Activated CD4-positive, alpha-beta T cell treated with anti-CD3 and anti-CD28 coated beads, Interleukin-2, amount 50 U/mL, for 4 hours (primary cell): Measurements from ENCODE around the gene DNPEP.
"Not testable (repeated sequence)": the region's sequence is repeated elsewhere in the genome, so short reads cannot be mapped to it uniquely, and the experiment has no call there.

Source experiments
- DNase-seq, 2 experiments: peaks; one replicate each; pipeline ENCODE4 v3.0.0-alpha.2; 2020

Gene DNPEP

GRCh38 chr2:219398721-219399363 is 11.1 kb upstream of the DNPEP start:
- no peak for DNase-seq

DNA sequence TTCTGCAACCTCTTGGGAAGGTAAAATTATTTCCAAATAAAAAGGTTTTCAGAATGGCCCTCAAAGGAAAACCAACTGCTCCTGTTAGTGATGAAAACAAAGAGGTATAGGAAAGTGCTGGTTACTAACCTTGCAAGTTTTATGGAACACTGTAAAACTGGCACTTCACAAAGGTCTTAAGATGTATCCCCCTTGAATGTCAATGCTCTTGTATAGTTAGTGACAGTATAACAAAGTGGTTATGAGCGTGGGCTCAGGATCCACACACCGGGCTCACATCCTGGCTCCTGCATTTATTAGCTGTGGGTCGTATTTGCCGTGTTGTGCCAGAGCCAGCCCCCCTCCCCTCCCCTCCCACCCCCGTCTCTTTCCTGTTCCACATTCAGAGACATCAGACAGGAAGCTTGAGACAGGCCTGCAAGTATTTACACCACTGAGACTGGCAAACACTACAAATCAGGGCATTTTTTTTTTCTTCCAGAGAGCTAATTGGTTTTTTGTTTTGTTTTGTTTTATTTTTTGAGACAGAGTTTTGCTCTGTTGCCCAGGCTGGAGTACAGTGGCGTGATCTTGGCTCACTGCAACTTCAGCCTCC is 9.2 kb upstream of the DNPEP start:
- DNase-seq, result no peak

DNA sequence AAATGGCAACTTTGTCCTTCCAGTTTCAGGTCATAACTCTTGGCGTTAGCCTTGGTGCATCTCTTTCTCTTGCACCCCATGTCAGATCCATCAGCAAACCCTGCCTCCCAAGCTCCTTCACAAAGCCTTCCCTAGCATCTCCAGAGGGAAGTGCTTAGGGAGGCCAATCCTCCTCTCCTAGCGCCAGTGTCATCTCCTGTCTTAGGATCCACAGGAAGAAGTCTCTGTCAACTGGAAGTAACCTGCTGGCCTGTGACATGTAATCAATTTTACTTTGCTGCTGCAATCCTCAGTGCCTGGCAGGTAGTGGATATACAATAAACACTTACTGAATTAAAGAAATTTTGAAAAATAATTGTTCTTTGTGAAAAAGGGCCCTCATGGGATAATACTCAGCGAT is 7.9 kb upstream of the DNPEP start:
- DNase-seq, result no peak

- not testable (repeated sequence) for DNase-seq
Observed at GRCh38 chr2:219395056-219395455, 7.3 kb upstream of the DNPEP start.

DNA sequence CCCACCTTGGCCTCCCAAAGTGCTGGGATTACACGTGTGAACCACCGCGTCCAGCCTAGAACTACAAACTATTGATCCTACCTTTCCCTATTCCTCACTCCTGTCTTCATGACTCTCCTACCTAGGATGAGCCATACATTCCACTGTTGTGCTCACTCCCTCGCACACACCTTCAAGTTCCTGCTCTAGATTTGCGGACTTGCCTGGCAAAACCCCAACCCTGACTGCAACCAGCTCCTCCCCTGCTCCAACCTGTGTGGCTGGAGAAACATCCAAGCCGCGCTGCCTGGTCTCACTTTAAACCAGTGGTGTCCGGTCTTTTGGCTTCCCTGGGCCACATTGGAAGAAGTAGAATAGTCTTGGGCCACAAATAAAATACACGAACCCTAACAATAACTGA is 5.0 kb upstream of the DNPEP start:
- DNase-seq, result no peak

DNA sequence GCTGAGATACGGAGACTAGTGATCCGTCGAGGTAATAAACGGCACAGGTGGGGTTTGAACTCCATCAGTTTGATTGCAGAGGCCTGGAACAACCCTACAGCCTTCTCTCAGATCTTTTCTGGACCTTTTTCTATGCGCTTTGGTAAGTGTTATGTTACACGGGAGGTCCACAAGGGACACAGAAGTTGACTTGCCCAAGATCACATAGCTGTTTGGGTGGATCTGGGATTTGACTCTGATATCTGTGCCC is 1.1 kb upstream of the DNPEP start:
- no peak for DNase-seq

DNA sequence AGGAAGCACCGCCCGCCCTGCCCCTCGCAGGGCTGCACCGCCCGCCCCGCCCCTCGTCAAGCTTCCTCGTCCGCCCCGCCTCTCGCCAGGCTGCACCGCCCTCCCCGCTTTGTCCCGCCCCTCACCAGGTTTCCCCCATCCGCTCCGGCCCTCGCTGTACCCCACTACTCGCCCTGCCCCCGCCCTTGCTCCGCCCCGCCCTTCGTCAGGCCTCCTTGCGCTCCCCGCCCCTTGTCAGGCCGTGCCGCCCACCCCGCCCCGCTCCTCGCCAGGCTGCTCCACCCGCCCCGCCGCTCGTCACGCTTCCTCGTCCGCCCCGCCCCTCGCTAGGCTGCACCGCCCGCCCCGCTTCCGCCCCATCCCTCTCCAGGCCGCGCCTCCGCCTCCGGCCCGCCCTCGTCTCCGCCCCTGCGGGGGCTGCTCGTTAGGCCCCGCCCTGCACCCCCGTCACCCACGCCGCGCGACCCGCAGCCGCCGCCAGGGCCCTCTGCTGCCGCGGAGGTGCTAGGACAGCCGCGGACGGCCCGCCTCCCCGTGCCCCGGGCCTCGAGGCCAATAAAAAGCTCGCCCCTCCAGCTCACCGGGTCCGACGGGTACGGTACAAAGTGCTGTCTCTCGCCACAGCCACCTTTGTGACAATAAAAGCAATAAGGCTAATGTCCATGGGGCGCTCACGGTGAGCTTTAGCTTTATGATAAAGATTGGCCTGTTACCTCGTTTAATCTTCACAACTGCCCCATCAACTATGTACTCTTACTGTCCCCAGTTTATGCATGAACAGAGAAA is 602 bp upstream of the DNPEP start:
- DNase-seq, result peak; percentile 98 to 99

GRCh38 chr2:219386532-219387280 is 1.0 kb downstream of the DNPEP start:
- DNase-seq, result no peak

DNA sequence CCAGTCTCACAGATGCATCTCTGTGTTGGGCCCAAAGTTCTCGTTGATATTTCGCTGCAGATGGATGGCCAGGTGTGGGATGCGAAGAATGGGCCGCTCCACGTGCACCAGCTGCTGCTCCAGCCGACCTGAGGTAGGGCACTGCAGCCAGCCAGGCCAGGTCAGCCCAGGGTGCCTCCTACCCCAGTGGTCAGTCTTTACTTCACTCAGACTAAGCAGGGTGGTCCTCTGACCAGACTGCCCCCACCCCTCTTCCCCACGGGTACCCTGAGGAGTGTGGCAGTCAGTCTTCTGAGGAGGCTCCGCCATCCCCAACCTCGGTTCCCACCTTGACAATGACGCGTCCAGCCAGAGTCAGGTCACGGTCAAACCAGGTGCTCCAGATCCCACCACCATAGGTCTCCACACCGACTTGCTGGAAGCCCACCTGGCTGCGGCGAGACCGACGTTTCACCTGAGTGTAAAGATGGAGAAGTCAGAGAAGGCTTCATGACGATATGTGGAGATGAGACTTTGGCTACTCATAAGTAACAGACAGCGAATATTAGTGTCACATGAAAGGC is 1.7 kb downstream of the DNPEP start:
- no peak for DNase-seq

- no peak for DNase-seq
Observed at GRCh38 chr2:219384859-219385258, 2.9 kb downstream of the DNPEP start.

DNA sequence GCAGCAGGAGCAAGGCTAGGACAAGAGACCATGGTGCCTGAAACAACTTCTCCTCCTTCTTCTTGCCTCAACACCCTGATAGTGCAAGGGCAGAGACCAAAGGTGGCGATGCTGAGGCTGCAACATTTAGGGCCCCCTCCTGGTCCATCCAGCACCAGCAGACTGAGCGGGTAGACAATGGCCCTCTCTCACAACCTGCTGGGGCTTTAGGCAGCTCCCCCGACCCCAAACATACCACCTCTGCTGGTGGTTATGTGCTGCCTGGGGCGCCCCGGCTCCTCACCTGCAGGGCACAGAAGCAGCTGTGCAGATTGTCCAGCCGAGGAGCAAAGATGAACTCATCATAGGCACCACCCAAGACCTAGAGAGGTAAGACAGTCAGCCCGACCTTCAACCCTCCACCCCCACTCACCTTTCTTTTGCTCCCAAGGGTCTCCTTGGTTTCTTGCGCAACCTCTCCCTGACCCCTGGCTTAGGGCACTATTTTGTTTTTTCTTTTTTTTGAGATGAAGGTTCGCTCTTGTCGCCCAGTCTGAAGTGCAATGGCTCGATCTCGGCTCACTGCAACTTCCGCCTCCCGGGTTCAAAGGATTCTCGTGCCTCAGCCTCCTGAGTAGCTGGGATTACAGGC is 3.5 kb downstream of the DNPEP start:
- DNase-seq, result no peak

- DNase-seq, result no peak
Observed at GRCh38 chr2:219381448-219381847, 6.3 kb downstream of the DNPEP start.

GRCh38 chr2:219380926-219381325 is 6.8 kb downstream of the DNPEP start:
- DNase-seq, result no peak

GRCh38 chr2:219378163-219378851 is 9.4 kb downstream of the DNPEP start:
- DNase-seq, result no peak

- no peak for DNase-seq
Observed at GRCh38 chr2:219369447-219369861, 18.3 kb downstream of the DNPEP start.

DNA sequence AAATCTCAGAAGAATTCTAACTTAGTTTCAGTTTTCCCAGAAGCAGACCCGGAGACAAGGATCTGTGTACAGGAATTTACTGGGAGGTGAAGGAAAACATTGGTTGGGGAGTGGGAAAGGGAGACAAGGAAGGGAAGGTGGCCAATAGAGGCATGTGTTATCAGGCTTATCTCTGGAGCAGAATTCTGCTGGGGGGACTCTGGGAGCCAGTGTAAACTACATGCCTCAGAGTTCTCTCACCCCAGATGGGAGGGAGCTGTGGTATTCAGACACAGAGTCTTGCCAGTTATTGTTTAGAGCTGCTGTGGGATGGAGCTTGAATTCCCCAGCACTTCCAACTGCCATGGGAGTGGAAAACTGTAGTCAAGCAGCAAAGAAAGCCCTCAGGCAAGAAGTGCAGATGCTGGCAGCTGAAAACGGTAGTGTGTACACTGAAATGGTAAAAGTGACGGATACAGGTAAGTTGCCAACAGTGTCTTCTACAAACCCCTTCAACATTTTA is 19.0 kb downstream of the DNPEP start:
- no peak for DNase-seq

DNA sequence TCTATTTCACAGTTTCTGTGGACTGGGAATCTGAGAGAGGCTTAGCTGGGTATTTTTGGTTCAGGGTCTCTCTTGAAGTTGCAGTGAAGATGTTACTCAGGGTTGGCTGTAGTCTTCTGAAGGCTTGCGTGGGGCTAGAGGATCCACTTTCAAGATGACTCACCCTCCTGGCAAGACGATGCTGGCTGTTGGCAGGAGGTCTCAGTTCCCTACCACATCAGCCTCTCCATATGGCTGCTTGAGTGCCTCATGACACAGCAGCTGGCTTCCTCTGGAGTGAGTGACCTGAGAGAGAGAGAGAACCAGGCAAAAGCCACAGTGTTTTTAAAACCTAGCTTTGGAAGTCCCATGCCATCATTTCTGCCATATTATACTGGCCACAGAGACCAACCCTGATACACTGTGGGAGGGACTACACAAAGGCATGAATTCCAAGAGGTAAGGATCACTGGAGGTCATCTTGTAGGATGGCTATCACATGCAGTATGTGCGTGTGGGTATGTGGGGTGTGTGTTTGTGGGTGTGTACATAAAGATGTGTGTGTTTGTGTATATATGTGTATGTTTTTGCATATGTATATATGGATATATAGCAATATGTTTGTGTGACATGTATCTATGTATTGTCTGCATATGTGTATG is 25.1 kb downstream of the DNPEP start:
- no peak for DNase-seq

GRCh38 chr2:219362072-219362471 is 25.6 kb downstream of the DNPEP start:
- DNase-seq, result no peak

DNA sequence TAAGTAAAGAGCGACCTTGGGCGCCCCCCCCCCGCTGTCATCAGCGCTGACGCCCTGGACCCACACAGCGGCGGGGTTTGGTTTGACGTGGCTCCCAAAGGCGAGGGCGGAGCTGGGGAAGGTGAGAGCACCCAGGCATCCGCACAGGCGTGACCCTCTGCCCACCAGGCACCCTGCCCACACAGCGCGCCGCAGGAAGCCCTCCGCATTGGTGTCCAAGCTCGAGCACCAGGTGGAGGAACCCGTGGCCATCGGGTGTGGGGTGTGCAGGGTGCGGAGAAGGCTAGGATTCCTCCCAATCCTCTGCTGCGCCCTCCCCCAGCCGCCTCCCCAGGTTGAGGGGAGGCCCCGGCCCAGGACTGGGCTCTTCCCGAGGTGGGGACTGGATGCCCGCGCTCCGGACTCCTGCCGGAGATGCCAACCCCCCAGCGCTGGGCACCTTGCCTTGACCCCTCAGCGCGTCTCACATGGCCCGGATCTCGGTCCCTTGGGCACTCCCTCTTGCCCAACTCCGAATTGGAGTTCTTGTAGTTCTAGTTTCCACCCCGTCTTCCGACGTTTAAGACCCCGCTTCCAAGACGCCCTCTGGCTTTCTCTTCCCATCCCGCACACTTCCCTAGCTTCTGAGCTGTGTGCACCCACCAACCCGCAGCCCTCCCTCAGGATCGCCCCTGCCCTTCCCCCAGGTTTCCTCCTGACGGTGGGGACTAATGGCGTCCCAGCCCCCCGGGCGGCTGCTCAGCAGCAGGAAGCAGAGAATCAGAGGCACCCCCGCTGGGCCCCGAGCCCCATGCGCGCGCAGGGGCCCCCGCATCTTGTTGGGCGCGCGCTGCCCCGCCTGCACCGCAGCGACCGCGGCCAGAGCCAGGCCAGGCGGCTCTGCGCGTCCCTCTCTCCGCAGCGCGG is 29.3 kb downstream of the DNPEP start:
- DNase-seq, result no peak

DNA sequence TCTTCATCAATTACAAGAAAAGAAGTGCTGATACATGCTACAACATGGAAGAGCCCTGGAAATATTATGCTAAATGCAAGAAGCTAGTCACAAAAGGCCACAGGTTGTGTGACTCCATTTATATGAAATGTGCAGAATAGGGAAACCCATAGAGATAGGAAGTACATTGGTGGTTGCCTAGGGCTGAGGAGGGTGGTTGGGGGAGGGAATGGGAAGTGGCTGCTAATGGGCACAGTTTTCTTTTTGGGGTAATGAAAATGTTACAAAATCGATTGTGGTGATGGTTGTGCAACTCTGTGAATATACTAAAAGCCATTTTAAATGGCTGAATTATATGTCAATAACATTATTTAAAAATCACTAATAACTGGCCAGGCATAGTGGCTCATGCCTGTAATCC is 30.9 kb downstream of the DNPEP start:
- no peak for DNase-seq

- DNase-seq, result no peak
Observed at GRCh38 chr2:219354582-219354981, 33.1 kb downstream of the DNPEP start.
